Prostate gland (tissue), 2 donors: ENCODE measurements around the gene SRD5A1. TPM values are rescaled to one million over a fixed set of nuclear protein-coding genes. Genes with fewer than 3 reads are reported as not detected.

Source experiments
- DNase-seq: peaks from one replicate; pipeline ENCODE4 v3.0.0-alpha.2; 2019; ENCODE audit warnings: low spot score
- H3K27ac ChIP-seq, 2 donors: fragments of 200-600 bp; sonication (generic); 2 replicates each; pipeline ENCODE4 v1.5.1; 2017 to 2019
- H3K27me3 ChIP-seq: fragments of 200-600 bp; sonication (generic); replicated peaks from 2 replicates; pipeline ENCODE4 v1.5.1; 2019; ENCODE audit not compliant: insufficient read depth
- H3K36me3 ChIP-seq, 2 donors: fragments of 200-600 bp; sonication (generic); 1 replicate in 1 of 2; 2 replicates in 1 of 2; pipeline versions ENCODE4 v1.5.1 to v1.8.1; 2017 to 2019
- H3K4me1 ChIP-seq: fragments of 200-600 bp; sonication (generic); replicated peaks from 2 replicates; pipeline ENCODE4 v1.5.1; 2019
- H3K4me3 ChIP-seq, 2 donors: fragments of 200-600 bp; sonication (generic); 2 replicates each; pipeline ENCODE4 v1.5.1; 2017 to 2019
- H3K9me3 ChIP-seq: fragments of 200-600 bp; sonication (generic); 2 replicates; pipeline ENCODE4 v1.5.1; 2017
- POLR2A ChIP-seq: fragments of 450-650 bp; IDR thresholded peaks from one replicate; pipeline ENCODE4 v1.6.1; 2016; ENCODE audit warnings: antibody characterized with exemption, mild to moderate bottlenecking
- POLR2AphosphoS5 ChIP-seq: sonication (generic); formaldehyde crosslinking; IDR thresholded peaks from one replicate; pipeline ENCODE4 v1.6.1; 2017; ENCODE audit warnings: antibody characterized with exemption
- WGBS: methylation state at CpG from one replicate; pipeline ENCODE4 v1.1.5; 2018; 5-methylcytosine and 5-hydroxymethylcytosine counted together
- intact Hi-C: fragments of 100-400 bp; cut with DNase I; formaldehyde crosslinking; loops from one replicate; pipeline ENCODE4 v1.14.2; 2022
- total RNA-seq, 2 donors: library from RNA; depleted of rRNA; stranded (reverse); fragments of >200 nt; gene quantifications; one replicate each; pipeline ENCODE4 v1.1.0, GENCODE V29; 2016
- TF ChIP-seq, protein P1 (sequence below), 4 experiments: fragments of 200-600 bp in 2 of 4; fragments of 450-650 bp in 2 of 4; sonication (generic) in 2 of 4; IDR thresholded peaks; 1 replicate in 3 of 4; 2 replicates in 1 of 4; pipeline ENCODE4 v1.5.1; 2016 to 2019; ENCODE audit warnings: antibody characterized with exemption in 4 of 4, mild to moderate bottlenecking in 2 of 4, moderate library complexity in 2 of 4

SRD5A1 gene
- total RNA-seq, 2 donors from 2014 or later, result 9.4 to 29.3 TPM

DNA sequence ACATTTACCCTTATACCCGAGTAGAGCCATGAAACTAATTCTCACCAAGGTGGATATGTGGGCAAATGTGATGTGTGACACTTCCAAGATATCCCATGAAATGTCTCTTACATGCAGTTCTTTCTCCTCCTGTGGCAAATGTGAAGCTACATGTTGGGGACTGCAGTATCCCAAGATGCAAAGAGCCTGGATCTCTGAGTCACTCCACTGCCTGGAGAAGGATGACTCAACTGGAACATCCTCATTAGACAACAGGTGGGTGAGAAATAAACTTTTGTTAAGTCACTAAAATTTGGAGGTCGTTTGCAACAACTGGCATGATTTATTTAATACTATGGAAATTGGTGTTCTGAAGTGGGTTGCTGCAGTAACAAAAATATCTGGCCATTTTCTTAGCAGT lies 43.5 kb downstream of the SRD5A1 start:
- intact Hi-C loops, result no loop called here
- Histone ChIP-seq H3K27ac (no peak overlapping the region), H3K27me3 (no peaks in the 10 kb centered on the region), H3K4me3 (no peak overlapping the region), H3K9me3 (no peaks in the 10 kb centered on the region), H3K4me1 (no peaks in the 10 kb centered on the region), H3K36me3 (no peaks in the 10 kb centered on the region)
- TF ChIP-seq, protein P1, sequence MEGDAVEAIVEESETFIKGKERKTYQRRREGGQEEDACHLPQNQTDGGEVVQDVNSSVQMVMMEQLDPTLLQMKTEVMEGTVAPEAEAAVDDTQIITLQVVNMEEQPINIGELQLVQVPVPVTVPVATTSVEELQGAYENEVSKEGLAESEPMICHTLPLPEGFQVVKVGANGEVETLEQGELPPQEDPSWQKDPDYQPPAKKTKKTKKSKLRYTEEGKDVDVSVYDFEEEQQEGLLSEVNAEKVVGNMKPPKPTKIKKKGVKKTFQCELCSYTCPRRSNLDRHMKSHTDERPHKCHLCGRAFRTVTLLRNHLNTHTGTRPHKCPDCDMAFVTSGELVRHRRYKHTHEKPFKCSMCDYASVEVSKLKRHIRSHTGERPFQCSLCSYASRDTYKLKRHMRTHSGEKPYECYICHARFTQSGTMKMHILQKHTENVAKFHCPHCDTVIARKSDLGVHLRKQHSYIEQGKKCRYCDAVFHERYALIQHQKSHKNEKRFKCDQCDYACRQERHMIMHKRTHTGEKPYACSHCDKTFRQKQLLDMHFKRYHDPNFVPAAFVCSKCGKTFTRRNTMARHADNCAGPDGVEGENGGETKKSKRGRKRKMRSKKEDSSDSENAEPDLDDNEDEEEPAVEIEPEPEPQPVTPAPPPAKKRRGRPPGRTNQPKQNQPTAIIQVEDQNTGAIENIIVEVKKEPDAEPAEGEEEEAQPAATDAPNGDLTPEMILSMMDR (IDR thresholded peaks at IDR 0.05), result no peak
- no peak for TF ChIP-seq POLR2AphosphoS5
- TF ChIP-seq POLR2A, result no peak
- WGBS, result 80% methylated on average over 2 of the region's 2 CpGs
- no peak for DNase-seq

DNA sequence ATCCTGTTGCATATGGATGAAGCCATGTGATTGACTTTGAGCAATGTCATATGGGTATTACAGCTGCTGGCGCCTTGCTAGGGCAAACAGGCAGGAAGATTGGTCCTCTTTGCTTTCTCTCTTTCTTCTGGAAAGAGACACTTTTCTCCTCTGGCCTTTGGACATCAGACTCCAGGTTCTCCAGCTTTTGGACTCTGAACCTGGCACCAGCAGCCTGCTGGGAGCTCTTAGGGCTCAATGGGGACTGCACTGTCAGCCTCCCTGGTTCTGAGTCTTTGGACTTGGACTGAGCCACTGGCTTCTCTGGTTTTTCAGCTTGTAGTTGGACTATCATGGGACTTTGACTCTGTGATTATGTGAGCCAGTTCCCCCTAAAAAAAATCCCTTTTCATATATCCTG lies 45.1 kb downstream of the SRD5A1 start:
- Histone ChIP-seq H3K4me1 (no peaks in the 10 kb centered on the region), H3K36me3 (no peaks in the 10 kb centered on the region), H3K9me3 (no peaks in the 10 kb centered on the region), H3K4me3 (no peak overlapping the region), H3K27me3 (no peaks in the 10 kb centered on the region), H3K27ac (no peak overlapping the region)
- no peak for DNase-seq
- TF ChIP-seq POLR2AphosphoS5 (no peak), POLR2A (no peak)
- TF ChIP-seq, protein P1 (IDR thresholded peaks at IDR 0.05), result no peak
- WGBS, result 63% methylated on average over 1 of the region's 1 CpG
- intact Hi-C loops, result no loop called here

DNA sequence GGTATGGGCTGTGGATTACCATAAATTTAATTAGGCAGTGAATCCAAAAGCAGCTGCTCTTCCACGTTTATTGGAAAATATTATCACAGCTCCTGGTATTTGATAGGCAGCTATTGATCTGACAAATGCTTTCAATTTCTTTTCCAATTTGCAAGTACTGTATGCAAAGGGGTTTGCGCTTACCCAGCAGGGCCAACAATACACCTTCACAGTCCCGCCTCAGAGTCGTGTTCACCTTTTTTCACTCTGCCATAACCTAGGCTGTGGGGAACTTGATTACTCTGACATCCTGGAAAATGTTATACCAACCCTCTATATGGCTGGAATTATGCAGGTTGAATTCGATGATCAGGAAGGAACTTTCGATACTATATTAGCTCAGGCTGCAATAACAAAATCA lies 47.7 kb downstream of the SRD5A1 start:
- Histone ChIP-seq H3K36me3 (no peaks in the 10 kb centered on the region), H3K9me3 (no peaks in the 10 kb centered on the region), H3K27me3 (no peaks in the 10 kb centered on the region), H3K27ac (no peak overlapping the region), H3K4me1 (no peaks in the 10 kb centered on the region), H3K4me3 (no peak overlapping the region)
- WGBS, result 62% methylated on average over 6 of the region's 6 CpGs
- no peak for DNase-seq
- no peak for TF ChIP-seq POLR2A
- TF ChIP-seq POLR2AphosphoS5, result no peak
- TF ChIP-seq, protein P1 (IDR thresholded peaks at IDR 0.05), result no peak
- intact Hi-C loops, result no loop called here

DNA sequence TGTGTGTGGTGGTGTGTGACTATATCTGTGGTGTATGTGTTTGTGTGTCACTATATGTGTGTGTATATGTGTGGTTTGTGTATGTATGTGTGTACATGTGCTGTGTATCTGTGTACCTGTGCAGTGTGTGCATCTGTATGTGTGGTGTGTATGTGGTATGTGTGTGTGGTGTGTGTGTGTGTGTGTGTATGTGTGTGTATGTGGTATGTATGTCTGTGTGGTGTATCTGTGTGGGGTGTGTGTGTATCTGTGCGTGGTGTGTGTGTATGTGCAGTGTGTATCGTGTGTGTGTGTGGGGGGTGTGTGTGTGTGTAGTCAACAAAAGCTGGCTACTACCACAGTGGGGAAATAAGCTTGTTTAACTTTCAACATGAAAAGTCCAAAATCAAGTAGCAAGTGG lies 48.4 kb downstream of the SRD5A1 start:
- no peaks in the 10 kb centered on the region for H3K4me1 ChIP-seq
- H3K4me3 ChIP-seq, result no peak overlapping the region
- WGBS, result 40% methylated on average over 2 of the region's 2 CpGs

DNA sequence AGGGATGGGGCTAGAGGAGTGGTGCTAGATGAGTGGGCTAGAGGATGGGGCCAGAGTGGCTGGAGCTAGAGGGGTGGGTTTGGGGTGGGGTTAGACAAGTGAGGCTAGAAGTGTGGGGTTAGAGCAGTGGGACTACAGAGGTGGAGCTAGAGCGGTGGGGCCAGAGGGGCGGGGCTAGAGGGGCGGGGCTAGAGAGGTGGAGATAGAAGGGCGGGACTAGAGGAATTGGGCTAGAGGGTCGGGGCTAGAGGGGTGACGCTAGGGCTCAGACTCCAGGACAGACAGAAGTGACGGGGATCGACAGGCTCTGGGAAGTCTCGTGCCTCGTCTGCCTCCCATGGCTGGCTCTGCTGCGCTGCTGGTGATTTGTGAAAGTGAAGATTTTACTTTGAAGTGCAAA lies 49.0 kb downstream of the SRD5A1 start:
- Histone ChIP-seq H3K36me3 (no peaks in the 10 kb centered on the region), H3K4me1 (peaks cover 3% of the 10 kb centered on the region), H3K4me3 (no peak overlapping the region), H3K27me3 (no peaks in the 10 kb centered on the region), H3K9me3 (no peaks in the 10 kb centered on the region), H3K27ac (no peak overlapping the region)
- DNase-seq, result no peak
- intact Hi-C loops, result no loop called here
- 59% methylated on average over 11 of the region's 11 CpGs for WGBS
- no peak for TF ChIP-seq POLR2AphosphoS5
- no peak for TF ChIP-seq POLR2A
- TF ChIP-seq, protein P1 (IDR thresholded peaks at IDR 0.05), result no peak

More for the DNA sequence above, 48.4 kb downstream of the SRD5A1 start:
- Histone ChIP-seq H3K27ac (no peak overlapping the region), H3K9me3 (no peaks in the 10 kb centered on the region), H3K36me3 (no peaks in the 10 kb centered on the region), H3K27me3 (no peaks in the 10 kb centered on the region)
- DNase-seq, result no peak
- TF ChIP-seq POLR2AphosphoS5, result no peak
- intact Hi-C loops, result no loop called here
